ENCODE data around the gene TBX15. TPM values are rescaled to one million over a fixed set of nuclear protein-coding genes. Genes with fewer than 3 reads are reported as not detected.

The TBX15 gene
- total RNA-seq, 1 donor from 2014 or later, result 2.9 TPM

GRCh38 chr1:119026956-119027355 is 38.8 kb upstream of the TBX15 start:
- Histone ChIP-seq H3K9me3 (ENCODE audit: low read depth) (no peaks in the 10 kb centered on the region), H3K4me1 (peaks cover 10% of the 10 kb centered on the region), H3K4me3 (no peak overlapping the region), H3K27ac (no peak overlapping the region), H3K79me2 (ENCODE audit: low read depth) (no peaks in the 10 kb centered on the region), H3F3A (ENCODE audit: low read depth) (no peaks in the 10 kb centered on the region), H2AFZ (replicated peaks) (no peak overlapping the region), H3K36me3 (no peaks in the 10 kb centered on the region), H3K9ac (no peak overlapping the region), H3K4me2 (no peak overlapping the region), H4K20me1 (ENCODE audit: low read depth) (no peaks in the 10 kb centered on the region), H3K27me3 (no peaks in the 10 kb centered on the region)
- TF ChIP-seq EZH2phosphoT487 (IDR thresholded peaks at IDR 0.05), result no peak
- TF ChIP-seq EZH2 (IDR thresholded peaks at IDR 0.05), result no peak
- TF ChIP-seq CTCF (IDR thresholded peaks at IDR 0.05), result no peak
- Mint-ChIP-seq H3K27me3 (ENCODE audit: insufficient read depth, low read depth) (no peaks in the 10 kb centered on the region), H3K4me3 (no peak overlapping the region), H3K9me3 (no peaks in the 10 kb centered on the region), H3K4me1 (peaks cover 5% of the 10 kb centered on the region), H3K36me3 (no peaks in the 10 kb centered on the region), H3K27ac (no peak overlapping the region)
- no peak for DNase-seq (ENCODE audit: low spot score)

GRCh38 chr1:119015547-119015946 is 27.4 kb upstream of the TBX15 start:
- Mint-ChIP-seq H3K27ac (no peak overlapping the region), H3K4me3 (no peak overlapping the region), H3K4me1 (no peaks in the 10 kb centered on the region), H3K9me3 (peaks cover 5% of the 10 kb centered on the region), H3K27me3 (ENCODE audit: insufficient read depth, low read depth) (peaks cover 3% of the 10 kb centered on the region), H3K36me3 (peaks cover 7% of the 10 kb centered on the region)
- no peaks in the 10 kb centered on the region for H3K9me3 ChIP-seq (ENCODE audit: low read depth)
- DNase-seq (ENCODE audit: low spot score), result no peak
- no peaks in the 10 kb centered on the region for H3K36me3 ChIP-seq
- H4K20me1 ChIP-seq (ENCODE audit: low read depth), result no peaks in the 10 kb centered on the region
- no peak overlapping the region for H2AFZ ChIP-seq (replicated peaks)
- H3K4me3 ChIP-seq, result no peak overlapping the region
- no peak overlapping the region for H3K27ac ChIP-seq
- TF ChIP-seq EZH2 (IDR thresholded peaks at IDR 0.05), result no peak
- no peak for TF ChIP-seq EZH2phosphoT487 (IDR thresholded peaks at IDR 0.05)
- no peak for TF ChIP-seq CTCF (IDR thresholded peaks at IDR 0.05)
- no peak overlapping the region for H3K4me2 ChIP-seq
- H3F3A ChIP-seq (ENCODE audit: low read depth), result no peaks in the 10 kb centered on the region
- H3K4me1 ChIP-seq, result no peaks in the 10 kb centered on the region
- H3K9ac ChIP-seq, result no peak overlapping the region
- no peaks in the 10 kb centered on the region for H3K79me2 ChIP-seq (ENCODE audit: low read depth)
- peaks cover 5% of the 10 kb centered on the region for H3K27me3 ChIP-seq

GRCh38 chr1:119012383-119012782 is 24.2 kb upstream of the TBX15 start:
- H3K4me3 ChIP-seq, result no peak overlapping the region
- no peaks in the 10 kb centered on the region for H3K79me2 ChIP-seq (ENCODE audit: low read depth)
- H4K20me1 ChIP-seq (ENCODE audit: low read depth), result no peaks in the 10 kb centered on the region
- peaks cover 35% of the 10 kb centered on the region for H3K27me3 ChIP-seq
- Mint-ChIP-seq H3K9me3 (peaks cover 3% of the 10 kb centered on the region), H3K4me3 (no peak overlapping the region), H3K27me3 (ENCODE audit: insufficient read depth, low read depth) (peaks cover 18% of the 10 kb centered on the region), H3K36me3 (no peaks in the 10 kb centered on the region), H3K4me1 (peaks cover 8% of the 10 kb centered on the region), H3K27ac (no peak overlapping the region)
- no peak overlapping the region for H3K4me2 ChIP-seq
- H3K9ac ChIP-seq, result no peak overlapping the region
- H3K27ac ChIP-seq, result no peak overlapping the region
- peaks cover 5% of the 10 kb centered on the region for H3K4me1 ChIP-seq
- H3K36me3 ChIP-seq, result no peaks in the 10 kb centered on the region
- TF ChIP-seq CTCF (IDR thresholded peaks at IDR 0.05) (no peak), EZH2 (IDR thresholded peaks at IDR 0.05) (no peak), EZH2phosphoT487 (IDR thresholded peaks at IDR 0.05) (no peak)
- DNase-seq (ENCODE audit: low spot score), result no peak
- H2AFZ ChIP-seq (replicated peaks), result no peak overlapping the region
- no peaks in the 10 kb centered on the region for H3F3A ChIP-seq (ENCODE audit: low read depth)
- no peaks in the 10 kb centered on the region for H3K9me3 ChIP-seq (ENCODE audit: low read depth)
